Mucosa of descending colon (tissue), 3 donors: ENCODE measurements around the gene FAM50B. TPM values are rescaled to one million over a fixed set of nuclear protein-coding genes. Genes with fewer than 3 reads are reported as not detected.

Source experiments
- ATAC-seq: fragments of 200-7000 bp; cut with Tn5 transposase; one replicate; pipeline ENCODE4 v1.9.1; 2020; ENCODE audit warnings: mild to moderate bottlenecking, moderate library complexity
- DNase-seq, 3 donors: peaks; one replicate each; pipeline ENCODE4 v3.0.0-alpha.2; 2020
- H3K36me3 ChIP-seq: fragments of 200-600 bp; one replicate; pipeline ENCODE4 v1.8.0; 2021; ENCODE audit warnings: low read depth, mild to moderate bottlenecking
- H3K4me1 ChIP-seq: fragments of 200-600 bp; one replicate; pipeline ENCODE4 v1.8.0; 2021; ENCODE audit warnings: low read depth, mild to moderate bottlenecking
- H3K4me3 ChIP-seq: fragments of 200-600 bp; one replicate; pipeline ENCODE4 v1.8.0; 2021; ENCODE audit warnings: mild to moderate bottlenecking
- H3K9me3 ChIP-seq: fragments of 200-600 bp; one replicate; pipeline ENCODE4 v1.8.0; 2021; ENCODE audit warnings: mild to moderate bottlenecking
- intact Hi-C, 2 donors: fragments of 100-400 bp; cut with DNase I in 1 of 2; cut with micrococcal nuclease in 1 of 2; formaldehyde crosslinking; loops; one replicate each; pipeline versions ENCODE4 v1.11.0 to v1.11.1; 2022; cut with DNase I, micrococcal nuclease
- total RNA-seq, 3 donors: library from RNA; stranded (reverse); fragmentation: NEBNext Ultra II Directional in 2 of 3; extraction: Animal tissue kit (Norgen Biotek cat#: 25700) in 2 of 3; gene quantifications; one replicate each; pipeline versions ENCODE4 v1.2.1 to v1.2.4, GENCODE V29; 2021 to 2023
- TF ChIP-seq, protein P1 (sequence below): fragments of 200-600 bp; IDR thresholded peaks from one replicate; pipeline ENCODE4 v1.8.0; 2022; ENCODE audit warnings: antibody characterized with exemption, mild to moderate bottlenecking
- donor health status: DM: no; HTN: no; CAD: no; lungs with moderate emphysema.
- donor health status: DM: no; HTN: no; CAD: no.
- donor health status: DM: no; HTN: yes; CAD: no.

Gene FAM50B
- total RNA-seq, 3 donors from 2014 or later = 3.2 to 14.2 (median 3.3) TPM

GRCh38 chr6:3823671-3824070 is 25.5 kb upstream of the FAM50B start:
- no peak for DNase-seq
- Histone ChIP-seq H3K4me3 (no peak overlapping the region), H3K36me3 (no peaks in the 10 kb centered on the region), H3K4me1 (no peaks in the 10 kb centered on the region), H3K9me3 (no peaks in the 10 kb centered on the region)
- intact Hi-C loops = loop anchor here in 1 of 2 donors (10.0 kb wide), 1 partner anchor 79 kb away; no protein-coding TSS in a partner anchor
- TF ChIP-seq, protein P1, sequence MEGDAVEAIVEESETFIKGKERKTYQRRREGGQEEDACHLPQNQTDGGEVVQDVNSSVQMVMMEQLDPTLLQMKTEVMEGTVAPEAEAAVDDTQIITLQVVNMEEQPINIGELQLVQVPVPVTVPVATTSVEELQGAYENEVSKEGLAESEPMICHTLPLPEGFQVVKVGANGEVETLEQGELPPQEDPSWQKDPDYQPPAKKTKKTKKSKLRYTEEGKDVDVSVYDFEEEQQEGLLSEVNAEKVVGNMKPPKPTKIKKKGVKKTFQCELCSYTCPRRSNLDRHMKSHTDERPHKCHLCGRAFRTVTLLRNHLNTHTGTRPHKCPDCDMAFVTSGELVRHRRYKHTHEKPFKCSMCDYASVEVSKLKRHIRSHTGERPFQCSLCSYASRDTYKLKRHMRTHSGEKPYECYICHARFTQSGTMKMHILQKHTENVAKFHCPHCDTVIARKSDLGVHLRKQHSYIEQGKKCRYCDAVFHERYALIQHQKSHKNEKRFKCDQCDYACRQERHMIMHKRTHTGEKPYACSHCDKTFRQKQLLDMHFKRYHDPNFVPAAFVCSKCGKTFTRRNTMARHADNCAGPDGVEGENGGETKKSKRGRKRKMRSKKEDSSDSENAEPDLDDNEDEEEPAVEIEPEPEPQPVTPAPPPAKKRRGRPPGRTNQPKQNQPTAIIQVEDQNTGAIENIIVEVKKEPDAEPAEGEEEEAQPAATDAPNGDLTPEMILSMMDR = no peak
- ATAC-seq = no peak

GRCh38 chr6:3825331-3825831 is 23.8 kb upstream of the FAM50B start:
- ATAC-seq = no peak
- DNase-seq = peak in 2 of 3 donors; percentile 13 to 31

DNA sequence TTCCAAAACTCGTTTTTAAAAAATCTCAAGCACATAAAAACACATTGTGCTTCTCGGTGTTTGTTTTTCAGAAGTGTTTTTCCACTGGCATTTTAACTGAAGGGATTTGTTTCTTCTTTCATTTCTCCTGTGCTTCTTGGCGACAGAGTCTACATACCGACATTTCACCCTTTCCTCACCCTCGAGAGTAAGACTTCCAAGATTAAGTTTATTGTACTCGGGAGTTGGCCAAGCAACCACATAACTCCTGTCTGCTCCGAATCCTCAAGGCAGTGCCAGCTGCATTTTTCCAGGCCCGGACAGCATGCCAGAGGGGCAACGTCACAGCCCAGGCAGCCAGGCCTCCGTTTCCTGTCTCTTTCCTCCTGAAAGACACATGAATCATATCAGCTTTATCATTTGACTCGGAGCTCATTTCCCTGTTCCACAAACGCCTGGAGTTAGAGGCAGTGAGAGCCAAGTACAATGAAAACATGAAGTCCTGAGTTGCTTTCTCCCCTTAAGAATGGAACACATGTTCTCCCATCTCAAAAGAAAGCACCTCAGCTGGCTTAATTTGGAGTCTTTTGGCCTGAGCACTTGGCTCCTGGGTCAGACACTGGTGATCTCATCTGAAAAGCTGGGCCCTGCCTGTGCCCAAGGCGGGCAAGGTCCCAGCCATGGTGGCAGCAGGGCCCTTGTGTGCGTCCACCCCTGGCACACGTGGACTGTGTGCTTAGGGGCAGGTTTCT is 23.2 kb upstream of the FAM50B start:
- peak; percentile 56 to 85 (median 75) for DNase-seq
- peak; percentile 94 for ATAC-seq
- no peaks in the 10 kb centered on the region for H3K9me3 ChIP-seq
- TF ChIP-seq, protein P1 = no peak
- H3K4me3 ChIP-seq = no peak overlapping the region
- H3K36me3 ChIP-seq = no peaks in the 10 kb centered on the region
- intact Hi-C loops = loop anchor here in 1 of 2 donors (10.0 kb wide), 1 partner anchor 81 kb away; no protein-coding TSS in a partner anchor
- no peaks in the 10 kb centered on the region for H3K4me1 ChIP-seq

More at GRCh38 chr6:3825331-3825831, 23.8 kb upstream of the FAM50B start:
- no peaks in the 10 kb centered on the region for H3K9me3 ChIP-seq
- no peaks in the 10 kb centered on the region for H3K4me1 ChIP-seq
- no peaks in the 10 kb centered on the region for H3K36me3 ChIP-seq
- TF ChIP-seq, protein P1 = no peak
- intact Hi-C loops = loop anchor here in 1 of 2 donors (10.0 kb wide), 1 partner anchor 81 kb away; no protein-coding TSS in a partner anchor
- no peak overlapping the region for H3K4me3 ChIP-seq

DNA sequence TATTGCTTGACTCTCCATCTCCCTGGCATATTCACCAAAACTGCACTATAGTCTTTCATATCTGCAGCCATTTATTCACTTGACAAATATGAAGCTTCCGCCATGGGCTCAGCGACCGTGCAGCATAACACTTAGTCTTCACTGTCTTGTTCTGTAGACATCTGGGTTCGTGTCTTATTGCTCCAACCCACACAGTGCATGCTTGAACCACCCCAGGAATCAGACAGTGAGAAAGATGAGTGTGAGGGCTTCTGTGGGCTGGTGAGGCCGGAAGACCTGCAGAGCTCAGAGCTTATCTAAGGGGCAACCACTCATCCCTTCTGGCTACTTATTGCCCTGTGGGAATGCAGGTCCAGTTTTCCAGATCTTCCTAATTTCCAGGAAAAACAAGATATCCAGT is 19.9 kb upstream of the FAM50B start:
- Histone ChIP-seq H3K9me3 (no peaks in the 10 kb centered on the region), H3K36me3 (no peaks in the 10 kb centered on the region), H3K4me1 (no peaks in the 10 kb centered on the region), H3K4me3 (no peak overlapping the region)
- intact Hi-C loops = loop anchor here in 1 of 2 donors (10.0 kb wide), 1 partner anchor 84 kb away; no protein-coding TSS in a partner anchor
- ATAC-seq = no peak
- TF ChIP-seq, protein P1 = no peak
- DNase-seq = no peak

GRCh38 chr6:3830806-3831205 is 18.4 kb upstream of the FAM50B start:
- Histone ChIP-seq H3K4me3 (no peak overlapping the region), H3K9me3 (no peaks in the 10 kb centered on the region), H3K36me3 (no peaks in the 10 kb centered on the region), H3K4me1 (no peaks in the 10 kb centered on the region)
- TF ChIP-seq, protein P1 = no peak
- DNase-seq (no peak), ATAC-seq (no peak)
- intact Hi-C loops = loop anchor here in 1 of 2 donors (10.0 kb wide), 1 partner anchor 86 kb away; no protein-coding TSS in a partner anchor
